ENCODE data around the gene NID2. TPM values are rescaled to one million over a fixed set of nuclear protein-coding genes. Genes with fewer than 3 reads are reported as not detected.

NID2 gene
- total and polyA plus RNA-seq, 4 donors = 3.4 to 116 (median 7.8) TPM

DNA sequence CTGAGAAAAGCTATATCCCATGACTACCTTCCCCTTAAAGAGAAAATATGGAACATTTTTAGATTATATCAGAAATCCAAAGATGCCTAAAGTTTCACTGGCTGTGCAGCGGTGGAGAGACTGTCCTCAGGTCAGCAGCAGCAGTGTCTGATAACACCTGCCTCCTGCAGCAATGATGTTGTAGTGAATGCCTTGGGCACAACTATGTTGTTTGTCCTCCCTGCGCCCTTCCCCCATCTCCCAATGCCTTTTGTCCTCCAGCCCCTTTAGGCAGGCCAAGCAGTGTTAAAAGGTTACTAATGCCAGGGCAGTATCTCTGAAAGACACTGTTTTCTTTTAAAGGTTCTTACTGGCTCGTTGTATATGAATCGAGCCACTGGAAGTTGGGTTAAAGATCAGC, 66.3 kb downstream of the NID2 start:
- ATAC-seq (ENCODE audit: insufficient read depth, low FRiP score) = no peak
- H3K27ac ChIP-seq (ENCODE audit: low read depth in 1 of 2, low read length in 1 of 2) = peak overlapping the region; percentile 26 to 64
- TF ChIP-seq, protein P1, sequence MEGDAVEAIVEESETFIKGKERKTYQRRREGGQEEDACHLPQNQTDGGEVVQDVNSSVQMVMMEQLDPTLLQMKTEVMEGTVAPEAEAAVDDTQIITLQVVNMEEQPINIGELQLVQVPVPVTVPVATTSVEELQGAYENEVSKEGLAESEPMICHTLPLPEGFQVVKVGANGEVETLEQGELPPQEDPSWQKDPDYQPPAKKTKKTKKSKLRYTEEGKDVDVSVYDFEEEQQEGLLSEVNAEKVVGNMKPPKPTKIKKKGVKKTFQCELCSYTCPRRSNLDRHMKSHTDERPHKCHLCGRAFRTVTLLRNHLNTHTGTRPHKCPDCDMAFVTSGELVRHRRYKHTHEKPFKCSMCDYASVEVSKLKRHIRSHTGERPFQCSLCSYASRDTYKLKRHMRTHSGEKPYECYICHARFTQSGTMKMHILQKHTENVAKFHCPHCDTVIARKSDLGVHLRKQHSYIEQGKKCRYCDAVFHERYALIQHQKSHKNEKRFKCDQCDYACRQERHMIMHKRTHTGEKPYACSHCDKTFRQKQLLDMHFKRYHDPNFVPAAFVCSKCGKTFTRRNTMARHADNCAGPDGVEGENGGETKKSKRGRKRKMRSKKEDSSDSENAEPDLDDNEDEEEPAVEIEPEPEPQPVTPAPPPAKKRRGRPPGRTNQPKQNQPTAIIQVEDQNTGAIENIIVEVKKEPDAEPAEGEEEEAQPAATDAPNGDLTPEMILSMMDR (IDR thresholded peaks at IDR 0.05; ENCODE audit: control extremely low read depth, extremely low read depth) = no peak

DNA sequence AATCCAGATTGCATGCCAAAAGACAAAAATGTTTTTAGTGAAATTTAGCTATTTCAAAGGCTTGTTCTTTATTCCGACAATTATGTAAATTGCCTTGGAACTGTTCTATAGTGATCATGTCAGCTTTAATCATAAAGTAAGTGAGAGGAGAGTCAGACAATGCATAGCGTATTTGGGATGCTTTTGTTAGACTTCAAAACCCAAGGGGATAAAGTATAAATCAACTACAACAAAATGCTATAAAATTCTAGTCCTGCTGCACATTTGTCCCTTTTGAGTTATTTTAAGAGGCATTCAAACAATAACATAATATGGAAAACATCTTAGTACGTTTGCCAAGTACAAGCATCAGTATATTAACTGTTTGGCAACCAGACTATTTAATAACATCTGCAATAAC, 68.2 kb downstream of the NID2 start:
- WGBS, 2 donors = 75 to 80% methylated on average over 3 of the region's 3 CpGs
- ATAC-seq (ENCODE audit: insufficient read depth, low FRiP score) (no peak), DNase-seq (peak in 2 of 3 donors; percentile 33 to 34)
- Histone ChIP-seq H3K4me1 (ENCODE audit: control insufficient read depth in 5 of 5, insufficient read depth in 5 of 5, low read length in 5 of 5) (peaks cover 0 to 13% (median 0%) of the 10 kb centered on the region in 5 donors), H3K9me3 (ENCODE audit: control insufficient read depth in 4 of 4, insufficient read depth in 3 of 4, low read length in 3 of 4) (no peaks in the 10 kb centered on the region), H3K9ac (ENCODE audit: insufficient read depth in 1 of 2, low read length in 2 of 2) (no peak overlapping the region), H3K36me3 (ENCODE audit: control insufficient read depth in 4 of 4, insufficient read depth in 4 of 4, low read length in 4 of 4) (peaks cover 11 to 54% (median 25%) of the 10 kb centered on the region in 4 donors), H3K27ac (ENCODE audit: low read depth in 1 of 2, low read length in 1 of 2) (no peak overlapping the region), H3K27me3 (ENCODE audit: control insufficient read depth in 3 of 3, insufficient read depth in 3 of 3, low read length in 2 of 3) (no peaks in the 10 kb centered on the region), H3K4me3 (no peak overlapping the region)
- TF ChIP-seq, protein P1 (IDR thresholded peaks at IDR 0.05; ENCODE audit: control extremely low read depth, extremely low read depth) = no peak

More for the DNA sequence above, 66.3 kb downstream of the NID2 start:
- no peak overlapping the region for H3K9ac ChIP-seq (ENCODE audit: insufficient read depth in 1 of 2, low read length in 2 of 2)
- DNase-seq = no peak
- H3K36me3 ChIP-seq (ENCODE audit: control insufficient read depth in 4 of 4, insufficient read depth in 4 of 4, low read length in 4 of 4) = peaks cover 15 to 72% (median 34%) of the 10 kb centered on the region in 4 donors
- H3K9me3 ChIP-seq (ENCODE audit: control insufficient read depth in 4 of 4, insufficient read depth in 3 of 4, low read length in 3 of 4) = no peaks in the 10 kb centered on the region
- no peaks in the 10 kb centered on the region for H3K27me3 ChIP-seq (ENCODE audit: control insufficient read depth in 3 of 3, insufficient read depth in 3 of 3, low read length in 2 of 3)
- H3K4me3 ChIP-seq = no peak overlapping the region
- WGBS, 2 donors = 85 to 92% methylated on average over 4 of the region's 4 CpGs
- peaks cover 0 to 13% (median 1%) of the 10 kb centered on the region in 5 donors for H3K4me1 ChIP-seq (ENCODE audit: control insufficient read depth in 5 of 5, insufficient read depth in 5 of 5, low read length in 5 of 5)

- DNase-seq (no peak), ATAC-seq (ENCODE audit: insufficient read depth, low FRiP score) (no peak)
- no peaks in the 10 kb centered on the region for H3K9me3 ChIP-seq (ENCODE audit: control insufficient read depth in 4 of 4, insufficient read depth in 3 of 4, low read length in 3 of 4)
- H3K27ac ChIP-seq (ENCODE audit: low read depth in 1 of 2, low read length in 1 of 2) = no peak overlapping the region
- WGBS, 2 donors = 68 to 82% methylated on average over 3 of the region's 3 CpGs
- H3K9ac ChIP-seq (ENCODE audit: insufficient read depth in 1 of 2, low read length in 2 of 2) = no peak overlapping the region
- TF ChIP-seq, protein P1 (IDR thresholded peaks at IDR 0.05; ENCODE audit: control extremely low read depth, extremely low read depth) = no peak
- peaks cover 0 to 13% (median 0%) of the 10 kb centered on the region in 5 donors for H3K4me1 ChIP-seq (ENCODE audit: control insufficient read depth in 5 of 5, insufficient read depth in 5 of 5, low read length in 5 of 5)
- no peak overlapping the region for H3K4me3 ChIP-seq
- peaks cover 9 to 48% (median 21%) of the 10 kb centered on the region in 4 donors for H3K36me3 ChIP-seq (ENCODE audit: control insufficient read depth in 4 of 4, insufficient read depth in 4 of 4, low read length in 4 of 4)
- H3K27me3 ChIP-seq (ENCODE audit: control insufficient read depth in 3 of 3, insufficient read depth in 3 of 3, low read length in 2 of 3) = no peaks in the 10 kb centered on the region
These were observed 68.8 kb downstream of the NID2 start for GRCh38 chr14:52000019-52000582.
